ENCODE measurements around the gene MRPL51.

DNA sequence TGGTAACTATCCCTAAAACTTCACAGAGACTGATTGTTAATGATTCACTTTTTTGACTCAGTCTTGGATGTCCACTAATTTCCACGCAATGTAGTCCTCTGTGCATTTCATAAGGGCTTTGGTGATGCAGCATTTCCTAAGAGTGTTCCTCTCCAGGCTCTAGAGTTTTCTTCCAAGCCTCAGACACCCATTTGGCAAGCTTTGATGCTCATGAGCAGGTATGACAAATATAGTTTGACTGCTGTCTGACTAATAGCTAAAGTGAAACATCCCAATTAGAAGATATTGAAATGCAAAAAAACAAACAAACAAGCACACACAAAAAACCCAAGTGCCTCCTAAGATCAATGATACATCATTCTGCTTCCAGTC is 21.1 kb downstream of the MRPL51 start:
- TF ChIP-seq, protein P1, sequence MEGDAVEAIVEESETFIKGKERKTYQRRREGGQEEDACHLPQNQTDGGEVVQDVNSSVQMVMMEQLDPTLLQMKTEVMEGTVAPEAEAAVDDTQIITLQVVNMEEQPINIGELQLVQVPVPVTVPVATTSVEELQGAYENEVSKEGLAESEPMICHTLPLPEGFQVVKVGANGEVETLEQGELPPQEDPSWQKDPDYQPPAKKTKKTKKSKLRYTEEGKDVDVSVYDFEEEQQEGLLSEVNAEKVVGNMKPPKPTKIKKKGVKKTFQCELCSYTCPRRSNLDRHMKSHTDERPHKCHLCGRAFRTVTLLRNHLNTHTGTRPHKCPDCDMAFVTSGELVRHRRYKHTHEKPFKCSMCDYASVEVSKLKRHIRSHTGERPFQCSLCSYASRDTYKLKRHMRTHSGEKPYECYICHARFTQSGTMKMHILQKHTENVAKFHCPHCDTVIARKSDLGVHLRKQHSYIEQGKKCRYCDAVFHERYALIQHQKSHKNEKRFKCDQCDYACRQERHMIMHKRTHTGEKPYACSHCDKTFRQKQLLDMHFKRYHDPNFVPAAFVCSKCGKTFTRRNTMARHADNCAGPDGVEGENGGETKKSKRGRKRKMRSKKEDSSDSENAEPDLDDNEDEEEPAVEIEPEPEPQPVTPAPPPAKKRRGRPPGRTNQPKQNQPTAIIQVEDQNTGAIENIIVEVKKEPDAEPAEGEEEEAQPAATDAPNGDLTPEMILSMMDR (IDR thresholded peaks at IDR 0.05) = no peak
- no peak for TF ChIP-seq EZH2 (IDR thresholded peaks at IDR 0.05; ENCODE audit: borderline replicate concordance, insufficient read depth, low read depth, low read length, poor library complexity, severe bottlenecking)
